A549 (cell line): ENCODE measurements around the gene PTTG1IP.

Experiments
- BHLHE40 ChIP-seq: IDR thresholded peaks from 2 replicates; pipeline ENCODE4 v1.6.1; 2012; ENCODE audit warnings: low read depth, low read length, inconsistent platforms
- NFE2L2 ChIP-seq: fragments of 150-350 bp; conservative IDR thresholded peaks from 2 replicates; pipeline ENCODE4 v1.6.1; 2014; ENCODE audit warnings: low read length
- RNF2 ChIP-seq: fragments of 200-600 bp; sonication (generic); IDR thresholded peaks from 2 replicates; pipeline ENCODE4 v1.6.1; 2016; ENCODE audit warnings: low read depth, mild to moderate bottlenecking, antibody characterized with exemption, moderate library complexity, borderline replicate concordance
- TF ChIP-seq, protein P1 (sequence below): fragments of >200 bp; sonication (Bioruptor Twin); formaldehyde crosslinking; IDR thresholded peaks from 3 replicates; pipeline ENCODE4 v1.5.1; 2016
- TF ChIP-seq, protein P2 (sequence below): fragments of >200 bp; sonication (Bioruptor Twin); formaldehyde crosslinking; IDR thresholded peaks from 3 replicates; pipeline ENCODE4 v1.6.1; 2016
- TF ChIP-seq, protein P3 (sequence below): IDR thresholded peaks from 2 replicates; pipeline ENCODE4 v1.6.1; 2012
- TF ChIP-seq, protein P4 (sequence below): fragments of 200-600 bp; sonication (generic); IDR thresholded peaks from 2 replicates; pipeline ENCODE4 v1.6.1; 2016; ENCODE audit warnings: antibody characterized with exemption, mild to moderate bottlenecking, moderate library complexity
- TF ChIP-seq, protein P5 (sequence below): IDR thresholded peaks from 2 replicates; pipeline ENCODE4 v1.6.1; 2012
- TF ChIP-seq, protein P6 (sequence below): fragments of 450-650 bp; IDR thresholded peaks from 2 replicates; pipeline ENCODE4 v1.6.1; 2014; ENCODE audit warnings: antibody characterized with exemption

DNA sequence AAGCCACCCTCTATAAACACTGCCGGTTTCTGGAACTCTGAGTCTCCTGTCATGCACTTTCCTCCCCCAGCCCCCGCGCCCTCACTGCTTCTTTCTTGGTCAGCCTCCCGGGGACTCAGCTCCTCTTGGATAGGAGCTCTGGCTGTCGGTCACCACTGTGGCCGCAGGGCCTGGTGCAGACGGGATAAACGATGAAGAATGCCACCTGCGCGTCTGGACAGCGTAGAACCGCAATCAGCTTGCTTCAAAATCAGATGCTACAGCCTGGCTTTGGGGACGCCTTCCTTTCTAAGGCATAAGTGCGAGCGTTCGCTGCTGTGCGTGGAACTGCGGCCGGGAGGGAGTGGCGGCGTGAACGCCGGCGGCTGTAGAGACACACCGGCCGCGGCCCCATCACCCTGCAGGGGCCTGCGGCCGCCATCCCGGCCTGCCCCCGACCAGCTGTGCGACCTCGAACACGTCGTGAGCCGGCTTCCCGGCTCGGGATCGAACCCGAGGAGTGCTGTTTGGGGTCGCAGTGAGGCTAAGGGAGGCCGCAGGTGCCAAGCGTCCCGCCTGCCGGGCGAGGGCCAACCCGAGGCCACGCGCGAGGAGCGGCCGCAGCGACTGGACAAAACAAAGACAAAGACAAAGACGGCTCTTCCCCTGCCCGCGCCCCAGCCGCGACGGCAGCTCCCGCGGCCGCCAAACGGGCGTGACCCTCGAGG is 688 bp downstream of the PTTG1IP start:
- TF ChIP-seq BHLHE40 (no peak), RNF2 (no peak), NFE2L2 (no peak)
- TF ChIP-seq, protein P1, sequence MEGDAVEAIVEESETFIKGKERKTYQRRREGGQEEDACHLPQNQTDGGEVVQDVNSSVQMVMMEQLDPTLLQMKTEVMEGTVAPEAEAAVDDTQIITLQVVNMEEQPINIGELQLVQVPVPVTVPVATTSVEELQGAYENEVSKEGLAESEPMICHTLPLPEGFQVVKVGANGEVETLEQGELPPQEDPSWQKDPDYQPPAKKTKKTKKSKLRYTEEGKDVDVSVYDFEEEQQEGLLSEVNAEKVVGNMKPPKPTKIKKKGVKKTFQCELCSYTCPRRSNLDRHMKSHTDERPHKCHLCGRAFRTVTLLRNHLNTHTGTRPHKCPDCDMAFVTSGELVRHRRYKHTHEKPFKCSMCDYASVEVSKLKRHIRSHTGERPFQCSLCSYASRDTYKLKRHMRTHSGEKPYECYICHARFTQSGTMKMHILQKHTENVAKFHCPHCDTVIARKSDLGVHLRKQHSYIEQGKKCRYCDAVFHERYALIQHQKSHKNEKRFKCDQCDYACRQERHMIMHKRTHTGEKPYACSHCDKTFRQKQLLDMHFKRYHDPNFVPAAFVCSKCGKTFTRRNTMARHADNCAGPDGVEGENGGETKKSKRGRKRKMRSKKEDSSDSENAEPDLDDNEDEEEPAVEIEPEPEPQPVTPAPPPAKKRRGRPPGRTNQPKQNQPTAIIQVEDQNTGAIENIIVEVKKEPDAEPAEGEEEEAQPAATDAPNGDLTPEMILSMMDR: no peak
- TF ChIP-seq, protein P2, sequence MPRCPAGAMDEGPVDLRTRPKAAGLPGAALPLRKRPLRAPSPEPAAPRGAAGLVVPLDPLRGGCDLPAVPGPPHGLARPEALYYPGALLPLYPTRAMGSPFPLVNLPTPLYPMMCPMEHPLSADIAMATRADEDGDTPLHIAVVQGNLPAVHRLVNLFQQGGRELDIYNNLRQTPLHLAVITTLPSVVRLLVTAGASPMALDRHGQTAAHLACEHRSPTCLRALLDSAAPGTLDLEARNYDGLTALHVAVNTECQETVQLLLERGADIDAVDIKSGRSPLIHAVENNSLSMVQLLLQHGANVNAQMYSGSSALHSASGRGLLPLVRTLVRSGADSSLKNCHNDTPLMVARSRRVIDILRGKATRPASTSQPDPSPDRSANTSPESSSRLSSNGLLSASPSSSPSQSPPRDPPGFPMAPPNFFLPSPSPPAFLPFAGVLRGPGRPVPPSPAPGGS: no peak
- TF ChIP-seq, protein P3, sequence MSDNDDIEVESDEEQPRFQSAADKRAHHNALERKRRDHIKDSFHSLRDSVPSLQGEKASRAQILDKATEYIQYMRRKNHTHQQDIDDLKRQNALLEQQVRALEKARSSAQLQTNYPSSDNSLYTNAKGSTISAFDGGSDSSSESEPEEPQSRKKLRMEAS: no peak
- TF ChIP-seq, protein P4, sequence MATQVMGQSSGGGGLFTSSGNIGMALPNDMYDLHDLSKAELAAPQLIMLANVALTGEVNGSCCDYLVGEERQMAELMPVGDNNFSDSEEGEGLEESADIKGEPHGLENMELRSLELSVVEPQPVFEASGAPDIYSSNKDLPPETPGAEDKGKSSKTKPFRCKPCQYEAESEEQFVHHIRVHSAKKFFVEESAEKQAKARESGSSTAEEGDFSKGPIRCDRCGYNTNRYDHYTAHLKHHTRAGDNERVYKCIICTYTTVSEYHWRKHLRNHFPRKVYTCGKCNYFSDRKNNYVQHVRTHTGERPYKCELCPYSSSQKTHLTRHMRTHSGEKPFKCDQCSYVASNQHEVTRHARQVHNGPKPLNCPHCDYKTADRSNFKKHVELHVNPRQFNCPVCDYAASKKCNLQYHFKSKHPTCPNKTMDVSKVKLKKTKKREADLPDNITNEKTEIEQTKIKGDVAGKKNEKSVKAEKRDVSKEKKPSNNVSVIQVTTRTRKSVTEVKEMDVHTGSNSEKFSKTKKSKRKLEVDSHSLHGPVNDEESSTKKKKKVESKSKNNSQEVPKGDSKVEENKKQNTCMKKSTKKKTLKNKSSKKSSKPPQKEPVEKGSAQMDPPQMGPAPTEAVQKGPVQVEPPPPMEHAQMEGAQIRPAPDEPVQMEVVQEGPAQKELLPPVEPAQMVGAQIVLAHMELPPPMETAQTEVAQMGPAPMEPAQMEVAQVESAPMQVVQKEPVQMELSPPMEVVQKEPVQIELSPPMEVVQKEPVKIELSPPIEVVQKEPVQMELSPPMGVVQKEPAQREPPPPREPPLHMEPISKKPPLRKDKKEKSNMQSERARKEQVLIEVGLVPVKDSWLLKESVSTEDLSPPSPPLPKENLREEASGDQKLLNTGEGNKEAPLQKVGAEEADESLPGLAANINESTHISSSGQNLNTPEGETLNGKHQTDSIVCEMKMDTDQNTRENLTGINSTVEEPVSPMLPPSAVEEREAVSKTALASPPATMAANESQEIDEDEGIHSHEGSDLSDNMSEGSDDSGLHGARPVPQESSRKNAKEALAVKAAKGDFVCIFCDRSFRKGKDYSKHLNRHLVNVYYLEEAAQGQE: no peak
- TF ChIP-seq, protein P5, sequence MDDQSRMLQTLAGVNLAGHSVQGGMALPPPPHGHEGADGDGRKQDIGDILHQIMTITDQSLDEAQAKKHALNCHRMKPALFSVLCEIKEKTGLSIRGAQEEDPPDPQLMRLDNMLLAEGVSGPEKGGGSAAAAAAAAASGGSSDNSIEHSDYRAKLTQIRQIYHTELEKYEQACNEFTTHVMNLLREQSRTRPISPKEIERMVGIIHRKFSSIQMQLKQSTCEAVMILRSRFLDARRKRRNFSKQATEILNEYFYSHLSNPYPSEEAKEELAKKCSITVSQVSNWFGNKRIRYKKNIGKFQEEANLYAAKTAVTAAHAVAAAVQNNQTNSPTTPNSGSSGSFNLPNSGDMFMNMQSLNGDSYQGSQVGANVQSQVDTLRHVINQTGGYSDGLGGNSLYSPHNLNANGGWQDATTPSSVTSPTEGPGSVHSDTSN: no peak
- TF ChIP-seq, protein P6, sequence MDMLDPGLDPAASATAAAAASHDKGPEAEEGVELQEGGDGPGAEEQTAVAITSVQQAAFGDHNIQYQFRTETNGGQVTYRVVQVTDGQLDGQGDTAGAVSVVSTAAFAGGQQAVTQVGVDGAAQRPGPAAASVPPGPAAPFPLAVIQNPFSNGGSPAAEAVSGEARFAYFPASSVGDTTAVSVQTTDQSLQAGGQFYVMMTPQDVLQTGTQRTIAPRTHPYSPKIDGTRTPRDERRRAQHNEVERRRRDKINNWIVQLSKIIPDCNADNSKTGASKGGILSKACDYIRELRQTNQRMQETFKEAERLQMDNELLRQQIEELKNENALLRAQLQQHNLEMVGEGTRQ: no peak
